K562 (cell line): ENCODE data around the gene BEST4. TPM values are rescaled to one million over a fixed set of nuclear protein-coding genes. Genes with fewer than 3 reads are reported as not detected.

Experiments
- ATAC-seq: fragments of 200-7000 bp; cut with Tn5 transposase; 3 replicates; pipeline ENCODE4 v1.9.1; 2020; ENCODE audit warnings: moderate library complexity
- BruUV-seq: library from RNA; stranded (reverse); fragments of 400-500 nt; replicated peaks from 2 replicates; lab custom pipeline; 2021; lab: Mats Ljungman, UMichigan
- CTCF ChIA-PET: fragments of 300-600 bp; formaldehyde crosslinking; extraction: SDS; loops from one replicate; lab custom pipeline; 2021; ENCODE audit warnings: low intra/inter-chr PET ratio; lab: Yijun Ruan, JAX
- POLR2A ChIA-PET: fragments of 300-600, 350-650 bp; sonication (Branson Sonifier 250); formaldehyde crosslinking; extraction: SDS; loops from one replicate; lab custom pipeline; 2021; ENCODE audit warnings: antibody characterized with exemption, inconsistent platforms; lab: Yijun Ruan, JAX
- DNase-seq, 4 experiments: peaks; one replicate each; pipeline versions ENCODE4 v3.0.0 to v3.0.0-alpha.2; 2011 to 2018; ENCODE audit warnings: low spot score in 3 of 4, mixed read lengths in 3 of 4; ENCODE audit errors: extremely low read depth in 1 of 4
- FAIRE-seq: peaks from 2 replicates; lab custom pipeline; 2011; peaks lifted over from hg19 to GRCh38; lab: Jason Lieb, UNC
- H2AFZ ChIP-seq: 2 replicates; pipeline ENCODE4 v1.6.0; 2011; ENCODE audit warnings: low read depth, low read length, control low read depth, inconsistent platforms
- H3K27ac ChIP-seq: fragments of 200-600 bp; 3 replicates; pipeline ENCODE4 v1.8.0; 2011; ENCODE audit warnings: low read depth, mild to moderate bottlenecking, control low read depth, inconsistent platforms, low read length, moderate library complexity, mixed read lengths; ENCODE audit errors: extremely low read depth
- H3K27me3 ChIP-seq, 2 experiments: fragments of 300-600 bp in 1 of 2; 2 replicates in 1 of 2; 3 replicates in 1 of 2; pipeline versions ENCODE4 v1.6.0 to v1.8.0; 2011; ENCODE audit warnings: inconsistent platforms in 2 of 2, low read length in 2 of 2, mild to moderate bottlenecking in 1 of 2, mixed read lengths in 1 of 2, moderate library complexity in 1 of 2; ENCODE audit not compliant: control insufficient read depth in 2 of 2, insufficient read depth in 2 of 2
- H3K36me3 ChIP-seq: fragments of 300-600 bp; 3 replicates; pipeline ENCODE4 v1.8.0; 2011; ENCODE audit warnings: mild to moderate bottlenecking, low read length, inconsistent platforms; ENCODE audit not compliant: control insufficient read depth, insufficient read depth
- H3K4me1 ChIP-seq, 2 experiments: fragments of 200-600 bp in 1 of 2; replicated peaks in 1 of 2; 2 replicates in 1 of 2; 3 replicates in 1 of 2; pipeline versions ENCODE4 v1.5.1 to v1.8.0; 2011; ENCODE audit warnings: inconsistent platforms in 2 of 2, low read length in 2 of 2, mild to moderate bottlenecking in 1 of 2, mixed read lengths in 1 of 2, moderate library complexity in 1 of 2; ENCODE audit not compliant: control insufficient read depth in 2 of 2, insufficient read depth in 2 of 2
- H3K4me2 ChIP-seq: 2 replicates; pipeline ENCODE4 v1.6.1; 2011; ENCODE audit warnings: low read length, control low read depth, inconsistent platforms, mixed read lengths; ENCODE audit not compliant: insufficient read depth
- H3K4me3 ChIP-seq: fragments of 200-600 bp; sonication (generic), shearing (Covaris generic); 2 replicates; pipeline ENCODE4 v1.5.1; 2016; ENCODE audit warnings: control low read depth, inconsistent platforms
- H3K79me2 ChIP-seq: fragments of 200-600 bp; 3 replicates; pipeline ENCODE4 v1.8.0; 2011; ENCODE audit warnings: low read length, inconsistent platforms; ENCODE audit not compliant: control insufficient read depth, insufficient read depth
- H3K9ac ChIP-seq, 2 experiments: 2 replicates each; pipeline versions ENCODE4 v1.6.0 to v1.6.1; 2011; ENCODE audit warnings: low read depth in 2 of 2, low read length in 2 of 2, control low read depth in 1 of 2, inconsistent platforms in 1 of 2, mild to moderate bottlenecking in 1 of 2, mixed read lengths in 1 of 2; ENCODE audit not compliant: insufficient read depth in 1 of 2
- H3K9me1 ChIP-seq: one replicate; pipeline ENCODE4 v1.6.0; 2011; ENCODE audit warnings: inconsistent platforms, mild to moderate bottlenecking, low read length, moderate library complexity; ENCODE audit not compliant: control insufficient read depth, insufficient read depth
- H3K9me3 ChIP-seq: replicated peaks from 2 replicates; pipeline ENCODE4 v1.5.1; 2011; ENCODE audit warnings: low read depth, low read length, inconsistent platforms; ENCODE audit not compliant: control insufficient read depth, insufficient read depth
- H4K20me1 ChIP-seq: replicated peaks from 2 replicates; pipeline ENCODE4 v1.6.1; 2011; ENCODE audit warnings: low read length, inconsistent platforms, mixed read lengths; ENCODE audit not compliant: control insufficient read depth, insufficient read depth
- BACH1 ChIP-seq: fragments of 200-800 bp; sonication (Bioruptor generic); IDR thresholded peaks from 2 replicates; pipeline ENCODE4 v1.6.1; 2016; ENCODE audit warnings: missing genetic modification characterization, missing compliant biosample characterization
- CBX5 ChIP-seq: IDR thresholded peaks from 2 replicates; pipeline ENCODE4 v1.6.1; 2014; ENCODE audit warnings: low read depth, borderline replicate concordance
- CHD1 ChIP-seq: fragments of 200-600 bp; sonication (generic); IDR thresholded peaks from one replicate; pipeline ENCODE4 v1.6.1; 2012; ENCODE audit warnings: mild to moderate bottlenecking, moderate library complexity, low read length, inconsistent platforms
- HDAC3 ChIP-seq: fragments of 450-650 bp; IDR thresholded peaks from 2 replicates; pipeline ENCODE4 v1.6.1; 2018; ENCODE audit warnings: borderline replicate concordance, mild to moderate bottlenecking, moderate library complexity; ENCODE audit not compliant: partially characterized antibody
- HOXB6 ChIP-seq: fragments of 250-450 bp; sonication (Bioruptor Pico); IDR thresholded peaks from 2 replicates; pipeline ENCODE4 v1.5.1; 2022; ENCODE audit warnings: mild to moderate bottlenecking, borderline replicate concordance
- JUND ChIP-seq, 2 experiments: IDR thresholded peaks; 2 replicates in 1 of 2; 3 replicates in 1 of 2; pipeline ENCODE4 v1.6.1; 2011; ENCODE audit warnings: borderline replicate concordance in 2 of 2, low read depth in 2 of 2, low read length in 2 of 2, improper control_type of control experiment in 1 of 2, missing biosample characterization in 1 of 2, missing genetic modification characterization in 1 of 2, missing genetic modification reagents in 1 of 2
- PURB ChIP-seq: sonication (generic); formaldehyde crosslinking; IDR thresholded peaks from 2 replicates; pipeline ENCODE4 v1.9.0; 2021; ENCODE audit warnings: low read depth, mild to moderate bottlenecking, missing genetic modification reagents
- RNF2 ChIP-seq: sonication (generic); IDR thresholded peaks from 2 replicates; pipeline ENCODE4 v1.6.1; 2016
- SAP30 ChIP-seq: fragments of 200-600 bp; sonication (generic); IDR thresholded peaks from 2 replicates; pipeline ENCODE4 v1.6.1; 2012; ENCODE audit warnings: borderline replicate concordance, low read depth, mild to moderate bottlenecking, moderate library complexity, low read length, control low read depth, inconsistent platforms; ENCODE audit not compliant: insufficient read depth, poor library complexity, severe bottlenecking
- SIX5 ChIP-seq, 2 experiments: IDR thresholded peaks; 2 replicates each; pipeline ENCODE4 v1.6.1; 2011; ENCODE audit warnings: low read length in 2 of 2, borderline replicate concordance in 1 of 2, low read depth in 1 of 2, mild to moderate bottlenecking in 1 of 2, moderate library complexity in 1 of 2; ENCODE audit not compliant: insufficient read depth in 1 of 2
- TGIF2 ChIP-seq: sonication (generic); formaldehyde crosslinking; IDR thresholded peaks from 2 replicates; pipeline ENCODE4 v1.8.1; 2022; ENCODE audit warnings: mild to moderate bottlenecking, missing genetic modification reagents, moderate library complexity
- ZNF239 ChIP-seq: fragments of 250-450 bp; sonication (Bioruptor Pico); IDR thresholded peaks from 2 replicates; pipeline ENCODE4 v1.4.0; 2020; ENCODE audit warnings: mild to moderate bottlenecking
- WGBS: fragments of 100-300 bp; shearing (Covaris generic); methylation state at CpG from one replicate; pipeline ENCODE4 v1.1.6; 2016; ENCODE audit warnings: low coverage, mixed read lengths; ENCODE audit not compliant: insufficient coverage; ENCODE audit errors: missing lambda C conversion rate; 5-methylcytosine and 5-hydroxymethylcytosine counted together
- in situ Hi-C: fragments of 300-500 bp; cut with MboI; formaldehyde crosslinking; loops from 4 replicates; pipeline ENCODE4 v1.15.0; 2018; ENCODE audit warnings: inconsistent platforms, mixed read lengths
- intact Hi-C: fragments of 100-400 bp; cut with micrococcal nuclease; formaldehyde crosslinking; loops from 2 replicates; pipeline ENCODE4 v1.14.2; 2022
- polyA plus RNA-seq, 8 experiments: library from polyadenylated mRNA; depleted of rRNA in 4 of 8; stranded (reverse) in 5 of 8; unstranded in 3 of 8; fragments of >200 nt; fragmentation: Nextera tagmentation in 2 of 8; fragmentation: Illumina TruSeq in 1 of 8; extraction: Ambion mirVana in 2 of 8; extraction: Trizol in 1 of 8; gene quantifications; 2 replicates each; pipeline versions ENCODE4 v1.2.1 to v1.2.3, GENCODE V29; 2011 to 2014; ENCODE audit warnings: inconsistent platforms in 1 of 8, missing spikeins in 1 of 8
- total RNA-seq, 7 experiments: library from RNA; depleted of rRNA in 6 of 7; stranded (reverse); fragments of >200 nt in 6 of 7; fragmentation: Illumina TruSeq in 2 of 7; extraction: Trizol in 2 of 7; gene quantifications; 2 replicates each; pipeline versions ENCODE4 v1.2.1 to v1.2.3, GENCODE V29; 2011 to 2021; ENCODE audit warnings: low replicate concordance in 1 of 7
- TF ChIP-seq, protein P1 (sequence below), 2 experiments: fragments of 450-650 bp; IDR thresholded peaks; 2 replicates each; pipeline ENCODE4 v1.6.1; 2016
- TF ChIP-seq, protein P2 (sequence below): fragments of 450-650 bp; formaldehyde crosslinking; IDR thresholded peaks from 2 replicates; pipeline ENCODE4 v1.4.0; 2020; ENCODE audit warnings: mild to moderate bottlenecking, moderate library complexity
- TF ChIP-seq, protein P3 (sequence below): fragments of 200-800 bp; sonication (Bioruptor generic); IDR thresholded peaks from 2 replicates; pipeline ENCODE4 v1.6.1; 2017; ENCODE audit warnings: missing genetic modification characterization, missing compliant biosample characterization

BEST4 gene
- total and polyA plus RNA-seq, 9 of the 15 experiments (the other 6 are each of a cell fraction or from before 2014, with no cell fraction given) = 0.07 to 0.11 TPM; not detected in 7

DNA sequence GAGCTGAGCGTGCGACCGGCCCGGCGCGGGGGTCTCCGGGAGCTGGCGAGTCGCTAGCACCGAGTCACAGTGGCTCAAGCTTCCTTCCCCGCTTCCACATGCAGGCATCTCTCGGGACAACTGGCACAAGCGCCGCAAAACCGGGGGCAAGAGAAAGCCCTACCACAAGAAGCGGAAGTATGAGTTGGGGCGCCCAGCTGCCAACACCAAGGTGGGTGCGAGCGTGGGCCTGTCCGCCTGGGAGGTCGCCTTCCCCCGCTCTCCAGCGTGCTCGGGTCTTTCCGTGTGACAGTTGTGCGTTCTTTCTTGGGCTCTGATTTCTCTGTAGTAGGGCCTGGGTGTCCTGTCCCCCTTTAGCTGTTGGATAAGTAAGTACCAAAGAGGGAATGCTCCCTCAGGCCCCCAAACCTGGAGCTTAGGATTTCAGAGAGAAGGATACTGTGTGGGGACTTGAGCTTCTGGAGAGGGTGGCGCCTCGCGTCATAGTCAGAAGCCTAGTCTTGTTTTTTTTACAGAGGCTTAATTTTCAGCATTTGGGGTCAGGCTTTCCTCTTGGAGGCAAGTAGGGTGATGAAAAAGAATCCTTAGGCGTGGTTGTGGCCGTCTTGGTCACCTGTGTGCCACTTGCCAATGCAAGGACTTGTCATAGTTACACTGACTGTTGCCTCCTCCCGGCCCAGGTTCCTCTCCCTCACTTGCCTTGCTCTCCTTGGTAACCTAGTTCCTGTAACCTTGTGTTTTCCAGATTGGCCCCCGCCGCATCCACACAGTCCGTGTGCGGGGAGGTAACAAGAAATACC is 11.8 kb downstream of the BEST4 start:
- Histone ChIP-seq H3K9me1 (peaks cover 10% of the 10 kb centered on the region), H3K27ac (peak overlapping the region; percentile 98), H3K4me1 (peaks cover 13 to 22% of the 10 kb centered on the region in 2 experiments), H4K20me1 (peaks cover 31% of the 10 kb centered on the region), H3K4me3 (peak overlapping the region; percentile 75), H3K9ac (peak overlapping the region; percentile 99), H2AFZ (0 out of 2 replicates have a peak overlapping the region, but pooled peaks have one; percentile 83), H3K4me2 (peak overlapping the region; percentile 93), H3K9me3 (no peaks in the 10 kb centered on the region), H3K79me2 (peaks cover 54% of the 10 kb centered on the region), H3K36me3 (peaks cover 55% of the 10 kb centered on the region), H3K27me3 (no peaks in the 10 kb centered on the region)
- no peak for FAIRE-seq
- CTCF ChIA-PET = interaction anchor here (0.7 to 1.3 kb wide), 2 partner anchors 69 to 527 kb away, joined by 3 read pairs; no protein-coding TSS in a partner anchor
- peak in 3 of 4 experiments; percentile 54 to 58 (median 57) for DNase-seq
- in situ Hi-C loops (no loop called here), intact Hi-C loops (loop anchor here (2.0 to 5.0 kb wide), 3 partner anchors 37 to 45 kb away; partner anchors contain the start of genes KIF2C and RNU5D-1)
- POLR2A ChIA-PET = interaction anchor here (0.6 to 11.6 kb wide), 46 partner anchors 10 to 1760 kb away, joined by 3 to 253 read pairs (median 4); partner anchors contain the start of genes AKR1A1, BEST4, BTBD19 and DYNLT4
- BruUV-seq = TSS peak; percentile 52
- under 1% methylated on average over 36 of the region's 36 CpGs for WGBS
- peak; percentile 4 for ATAC-seq
- TF ChIP-seq, protein P1, sequence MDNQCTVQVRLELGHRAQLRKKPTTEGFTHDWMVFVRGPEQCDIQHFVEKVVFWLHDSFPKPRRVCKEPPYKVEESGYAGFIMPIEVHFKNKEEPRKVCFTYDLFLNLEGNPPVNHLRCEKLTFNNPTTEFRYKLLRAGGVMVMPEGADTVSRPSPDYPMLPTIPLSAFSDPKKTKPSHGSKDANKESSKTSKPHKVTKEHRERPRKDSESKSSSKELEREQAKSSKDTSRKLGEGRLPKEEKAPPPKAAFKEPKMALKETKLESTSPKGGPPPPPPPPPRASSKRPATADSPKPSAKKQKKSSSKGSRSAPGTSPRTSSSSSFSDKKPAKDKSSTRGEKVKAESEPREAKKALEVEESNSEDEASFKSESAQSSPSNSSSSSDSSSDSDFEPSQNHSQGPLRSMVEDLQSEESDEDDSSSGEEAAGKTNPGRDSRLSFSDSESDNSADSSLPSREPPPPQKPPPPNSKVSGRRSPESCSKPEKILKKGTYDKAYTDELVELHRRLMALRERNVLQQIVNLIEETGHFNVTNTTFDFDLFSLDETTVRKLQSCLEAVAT (IDR thresholded peaks at IDR 0.05) = 0 out of 4 replicates have a peak, but pooled peaks of 1 of the 2 experiments have one; percentile 40
- TF ChIP-seq HOXB6 (CRISPR knock-in tag) = no peak
- TF ChIP-seq TGIF2 (CRISPR knock-in tag) = peak; percentile 84; the same call in 1 of the 2 replicates
- TF ChIP-seq JUND (IDR thresholded peaks at IDR 0.05; ENCODE audit: borderline replicate concordance, low read depth, low read length) = no peak
- TF ChIP-seq JUND (tag; IDR thresholded peaks at IDR 0.05; ENCODE audit: borderline replicate concordance, low read depth, low read length) = no peak
- no peak for TF ChIP-seq CBX5
- peak; percentile 47 for TF ChIP-seq SAP30
- no peak for TF ChIP-seq ZNF239 (CRISPR knock-in tag)
- TF ChIP-seq SIX5 (IDR thresholded peaks at IDR 0.05; ENCODE audit: borderline replicate concordance in 1 of 2, insufficient read depth in 1 of 2, low read depth in 1 of 2, low read length in 2 of 2) = no peak
- TF ChIP-seq, protein P2, sequence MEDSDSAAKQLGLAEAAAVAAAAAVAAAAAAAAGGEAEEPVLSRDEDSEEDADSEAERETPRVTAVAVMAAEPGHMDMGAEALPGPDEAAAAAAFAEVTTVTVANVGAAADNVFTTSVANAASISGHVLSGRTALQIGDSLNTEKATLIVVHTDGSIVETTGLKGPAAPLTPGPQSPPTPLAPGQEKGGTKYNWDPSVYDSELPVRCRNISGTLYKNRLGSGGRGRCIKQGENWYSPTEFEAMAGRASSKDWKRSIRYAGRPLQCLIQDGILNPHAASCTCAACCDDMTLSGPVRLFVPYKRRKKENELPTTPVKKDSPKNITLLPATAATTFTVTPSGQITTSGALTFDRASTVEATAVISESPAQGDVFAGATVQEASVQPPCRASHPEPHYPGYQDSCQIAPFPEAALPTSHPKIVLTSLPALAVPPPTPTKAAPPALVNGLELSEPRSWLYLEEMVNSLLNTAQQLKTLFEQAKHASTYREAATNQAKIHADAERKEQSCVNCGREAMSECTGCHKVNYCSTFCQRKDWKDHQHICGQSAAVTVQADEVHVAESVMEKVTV = peak; percentile 31; the same call in 1 of the 2 replicates
- no peak for TF ChIP-seq BACH1 (tag)
- no peak for TF ChIP-seq HDAC3
- TF ChIP-seq RNF2 = no peak
- TF ChIP-seq PURB (CRISPR knock-in tag) = 0 out of 2 replicates have a peak, but pooled peaks have one; percentile 22
- TF ChIP-seq, protein P3, sequence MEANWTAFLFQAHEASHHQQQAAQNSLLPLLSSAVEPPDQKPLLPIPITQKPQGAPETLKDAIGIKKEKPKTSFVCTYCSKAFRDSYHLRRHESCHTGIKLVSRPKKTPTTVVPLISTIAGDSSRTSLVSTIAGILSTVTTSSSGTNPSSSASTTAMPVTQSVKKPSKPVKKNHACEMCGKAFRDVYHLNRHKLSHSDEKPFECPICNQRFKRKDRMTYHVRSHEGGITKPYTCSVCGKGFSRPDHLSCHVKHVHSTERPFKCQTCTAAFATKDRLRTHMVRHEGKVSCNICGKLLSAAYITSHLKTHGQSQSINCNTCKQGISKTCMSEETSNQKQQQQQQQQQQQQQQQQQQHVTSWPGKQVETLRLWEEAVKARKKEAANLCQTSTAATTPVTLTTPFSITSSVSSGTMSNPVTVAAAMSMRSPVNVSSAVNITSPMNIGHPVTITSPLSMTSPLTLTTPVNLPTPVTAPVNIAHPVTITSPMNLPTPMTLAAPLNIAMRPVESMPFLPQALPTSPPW (CRISPR knock-in tag) = no peak
- TF ChIP-seq CHD1 = peak; percentile 97
